ENCODE data around the gene INPP5D. TPM values are rescaled to one million over a fixed set of nuclear protein-coding genes. Genes with fewer than 3 reads are reported as not detected.

INPP5D gene
- total RNA-seq, 2 donors from 2014 or later, result 64.8 to 69.3 TPM

DNA sequence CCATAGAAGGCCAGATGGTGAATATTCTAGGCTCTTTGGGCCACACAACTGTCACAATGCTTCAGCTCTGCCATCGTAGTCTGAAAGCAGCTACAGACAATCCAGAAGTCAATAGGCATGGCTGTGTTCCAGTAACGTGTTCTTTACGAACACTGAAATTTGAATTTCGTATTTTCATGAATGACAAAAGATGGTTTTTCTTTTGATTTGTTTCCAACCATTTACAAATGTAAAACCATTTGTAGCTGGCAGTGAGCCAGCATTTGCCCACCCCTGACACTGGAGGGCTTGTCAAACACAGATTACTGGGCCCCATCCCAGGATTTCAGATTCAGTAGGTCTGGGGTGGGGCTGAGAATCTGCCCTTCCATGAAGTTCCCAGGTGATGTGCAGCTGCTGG lies 108.3 kb downstream of the INPP5D start:
- no peak overlapping the region for H3K4me3 Mint-ChIP-seq
- ATAC-seq (replicated peaks in 1 of 2) (no peak), DNase-seq (no peak)
- no peaks in the 10 kb centered on the region for H3K27me3 Mint-ChIP-seq (ENCODE audit: low read depth)
- H3K9me3 Mint-ChIP-seq, result no peaks in the 10 kb centered on the region
- H3K36me3 Mint-ChIP-seq (ENCODE audit: insufficient read depth in 2 of 2), result peaks cover 5 to 16% of the 10 kb centered on the region in 2 donors
- no peak overlapping the region for H3K27ac Mint-ChIP-seq
- no peaks in the 10 kb centered on the region for H3K4me1 Mint-ChIP-seq (ENCODE audit: low read depth)

DNA sequence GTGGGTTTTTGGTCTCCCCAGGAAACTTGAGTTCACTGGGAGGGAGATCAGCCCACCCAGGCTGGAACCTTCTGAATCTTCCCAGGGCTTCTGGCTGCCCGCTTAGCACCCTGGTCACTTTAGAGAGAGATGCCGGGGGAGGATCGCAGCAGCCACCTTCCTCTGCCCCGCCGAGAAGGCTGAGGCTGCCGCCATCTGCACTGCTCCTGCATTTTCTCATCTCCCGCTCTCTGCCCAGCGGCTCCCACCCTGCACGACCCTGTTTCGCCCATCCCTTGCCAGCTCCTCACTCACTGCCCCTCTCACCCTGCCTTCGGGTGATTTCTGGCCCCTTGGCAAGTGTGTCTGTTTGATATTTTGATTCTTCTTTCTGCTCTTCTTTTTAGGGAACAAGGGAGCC lies 108.8 kb downstream of the INPP5D start:
- Mint-ChIP-seq H3K4me1 (ENCODE audit: low read depth) (no peaks in the 10 kb centered on the region), H3K9me3 (no peaks in the 10 kb centered on the region), H3K27me3 (ENCODE audit: low read depth) (no peaks in the 10 kb centered on the region), H3K27ac (peak overlapping the region; percentile 5), H3K4me3 (no peak overlapping the region), H3K36me3 (ENCODE audit: insufficient read depth in 2 of 2) (peaks cover 5 to 13% of the 10 kb centered on the region in 2 donors)
- DNase-seq (no peak), ATAC-seq (replicated peaks in 1 of 2) (no peak)

DNA sequence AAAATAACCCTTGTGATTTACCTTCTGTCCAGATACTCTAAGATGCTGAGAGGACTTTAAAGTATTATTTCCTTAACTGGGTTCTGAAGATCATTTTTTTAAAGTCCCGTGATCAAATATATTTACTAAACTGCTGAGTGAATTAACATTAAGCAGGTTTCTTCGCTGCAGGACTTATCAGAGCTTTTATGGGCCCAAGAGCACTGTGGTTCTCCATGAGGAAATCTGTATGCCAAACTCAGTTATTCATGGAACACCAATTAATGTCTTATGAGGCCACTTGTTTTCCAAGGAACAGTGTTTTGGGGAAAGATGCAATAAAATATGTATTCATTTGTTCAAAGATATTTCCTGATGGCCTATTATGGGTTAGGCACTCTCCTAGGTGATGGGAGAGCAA lies 111.2 kb downstream of the INPP5D start:
- Mint-ChIP-seq H3K9me3 (peaks cover 0 to 5% of the 10 kb centered on the region in 2 donors), H3K36me3 (ENCODE audit: insufficient read depth in 2 of 2) (peaks cover 5 to 13% of the 10 kb centered on the region in 2 donors), H3K27ac (peak overlapping the region; percentile 20), H3K4me3 (no peak overlapping the region), H3K27me3 (ENCODE audit: low read depth) (no peaks in the 10 kb centered on the region), H3K4me1 (ENCODE audit: low read depth) (no peaks in the 10 kb centered on the region)
- ATAC-seq (replicated peaks in 1 of 2) (no peak), DNase-seq (no peak)

GRCh38 chr2:233173115-233173514 lies 113.0 kb downstream of the INPP5D start:
- no peak for ATAC-seq (replicated peaks in 1 of 2)
- Mint-ChIP-seq H3K9me3 (peaks cover 0 to 5% of the 10 kb centered on the region in 2 donors), H3K27me3 (ENCODE audit: low read depth) (no peaks in the 10 kb centered on the region), H3K36me3 (ENCODE audit: insufficient read depth in 2 of 2) (peaks cover 8 to 18% of the 10 kb centered on the region in 2 donors), H3K27ac (no peak overlapping the region), H3K4me3 (no peak overlapping the region), H3K4me1 (ENCODE audit: low read depth) (no peaks in the 10 kb centered on the region)
- no peak for DNase-seq

GRCh38 chr2:233174137-233174536 lies 114.0 kb downstream of the INPP5D start:
- Mint-ChIP-seq H3K36me3 (ENCODE audit: insufficient read depth in 2 of 2) (peaks cover 8 to 15% of the 10 kb centered on the region in 2 donors), H3K9me3 (peaks cover 0 to 5% of the 10 kb centered on the region in 2 donors), H3K4me3 (no peak overlapping the region), H3K27ac (no peak overlapping the region), H3K4me1 (ENCODE audit: low read depth) (no peaks in the 10 kb centered on the region), H3K27me3 (ENCODE audit: low read depth) (no peaks in the 10 kb centered on the region)
- DNase-seq, result no peak
- ATAC-seq (replicated peaks in 1 of 2), result no peak

- Mint-ChIP-seq H3K9me3 (peaks cover 0 to 5% of the 10 kb centered on the region in 2 donors), H3K27me3 (ENCODE audit: low read depth) (no peaks in the 10 kb centered on the region), H3K36me3 (ENCODE audit: insufficient read depth in 2 of 2) (peaks cover 15 to 17% of the 10 kb centered on the region in 2 donors), H3K4me3 (no peak overlapping the region), H3K4me1 (ENCODE audit: low read depth) (no peaks in the 10 kb centered on the region), H3K27ac (peak overlapping the region; percentile 0)
- no peak for ATAC-seq (replicated peaks in 1 of 2)
- no peak for DNase-seq
These were observed 119.1 kb downstream of the INPP5D start for GRCh38 chr2:233178994-233179847.

- DNase-seq (no peak), ATAC-seq (replicated peaks in 1 of 2) (no peak)
- peaks cover 0 to 5% of the 10 kb centered on the region in 2 donors for H3K9me3 Mint-ChIP-seq
- peaks cover 17% of the 10 kb centered on the region in 2 donors for H3K36me3 Mint-ChIP-seq (ENCODE audit: insufficient read depth in 2 of 2)
- H3K27ac Mint-ChIP-seq, result peak overlapping the region; percentile 0
- H3K27me3 Mint-ChIP-seq (ENCODE audit: low read depth), result no peaks in the 10 kb centered on the region
- no peaks in the 10 kb centered on the region for H3K4me1 Mint-ChIP-seq (ENCODE audit: low read depth)
- no peak overlapping the region for H3K4me3 Mint-ChIP-seq
These were observed 119.8 kb downstream of the INPP5D start for GRCh38 chr2:233179848-233180366.

DNA sequence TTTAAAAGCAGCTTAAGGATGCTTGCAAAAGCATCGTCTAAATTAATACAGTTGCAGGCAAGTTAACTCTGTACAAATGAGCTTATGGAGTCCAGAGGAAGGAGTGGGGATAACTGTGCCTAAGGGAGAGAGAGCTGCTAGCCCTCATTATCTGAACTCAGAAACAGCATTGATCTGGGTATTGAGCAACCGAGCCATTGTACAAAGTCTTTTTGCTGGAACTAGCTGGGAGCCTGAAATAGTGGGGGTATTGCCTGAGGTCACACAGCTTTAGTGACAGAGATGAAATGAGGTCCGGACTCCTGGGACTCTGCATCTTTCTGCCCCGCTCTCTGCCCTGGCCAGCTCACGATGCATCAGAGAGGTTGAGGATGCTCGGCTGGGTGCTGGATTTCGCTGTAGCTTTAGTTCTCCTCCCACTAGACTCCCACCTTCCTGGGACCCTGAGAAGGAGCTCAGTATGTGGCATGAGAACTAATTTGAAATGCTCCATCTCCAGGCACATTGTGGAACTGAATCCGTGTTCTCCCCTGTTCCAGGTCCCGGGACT lies 123.8 kb downstream of the INPP5D start:
- DNase-seq, result no peak
- no peak overlapping the region for H3K4me3 Mint-ChIP-seq
- no peaks in the 10 kb centered on the region for H3K4me1 Mint-ChIP-seq (ENCODE audit: low read depth)
- H3K27ac Mint-ChIP-seq, result no peak overlapping the region
- no peaks in the 10 kb centered on the region for H3K27me3 Mint-ChIP-seq (ENCODE audit: low read depth)
- H3K9me3 Mint-ChIP-seq, result no peaks in the 10 kb centered on the region
- ATAC-seq (replicated peaks in 1 of 2), result no peak
- peaks cover 12 to 25% of the 10 kb centered on the region in 2 donors for H3K36me3 Mint-ChIP-seq (ENCODE audit: insufficient read depth in 2 of 2)

DNA sequence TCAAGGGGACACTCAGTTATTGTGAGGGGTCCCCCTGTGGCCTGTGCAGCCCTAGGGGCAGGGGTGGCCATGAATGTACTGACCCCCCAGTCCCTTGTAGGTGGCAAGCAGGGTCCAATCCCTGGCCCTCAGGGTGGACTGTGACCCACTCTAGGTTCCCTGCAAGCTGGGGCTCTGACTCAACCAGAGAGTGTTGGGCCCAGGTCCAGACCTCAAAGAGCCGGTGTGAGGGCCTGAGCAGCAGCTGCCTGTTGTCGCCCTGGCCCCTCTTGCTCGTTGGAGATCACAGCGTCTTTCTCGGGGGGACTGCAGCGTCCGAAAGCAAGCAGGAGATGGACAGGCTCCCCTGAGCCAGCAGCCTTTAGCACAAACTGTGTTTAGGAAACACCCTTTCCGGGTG lies 124.5 kb downstream of the INPP5D start:
- Mint-ChIP-seq H3K4me3 (no peak overlapping the region), H3K4me1 (ENCODE audit: low read depth) (no peaks in the 10 kb centered on the region), H3K27ac (no peak overlapping the region), H3K36me3 (ENCODE audit: insufficient read depth in 2 of 2) (peaks cover 12 to 25% of the 10 kb centered on the region in 2 donors), H3K27me3 (ENCODE audit: low read depth) (no peaks in the 10 kb centered on the region), H3K9me3 (no peaks in the 10 kb centered on the region)
- DNase-seq (no peak), ATAC-seq (replicated peaks in 1 of 2) (no peak)

DNA sequence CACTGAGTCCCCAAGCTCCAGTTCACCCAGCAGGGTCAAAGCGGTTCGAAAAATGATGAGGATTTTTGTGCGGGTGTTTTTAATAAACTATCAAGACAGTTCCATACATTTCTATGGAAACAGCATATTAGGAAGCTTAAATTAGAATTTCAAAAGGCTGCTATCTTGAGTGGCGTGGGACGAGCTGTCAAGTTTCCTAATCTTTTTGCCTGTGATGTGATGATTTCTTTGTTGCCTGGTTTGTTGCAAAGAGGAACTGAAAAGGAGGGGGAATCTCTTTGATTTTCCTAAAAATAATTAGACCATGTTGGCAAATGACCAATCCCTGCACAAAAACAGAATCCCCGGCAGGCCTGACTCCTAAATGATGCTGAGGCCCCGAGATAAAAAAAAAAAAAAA lies 125.2 kb downstream of the INPP5D start:
- peak overlapping the region; percentile 7 for H3K27ac Mint-ChIP-seq
- no peak overlapping the region for H3K4me3 Mint-ChIP-seq
- H3K36me3 Mint-ChIP-seq (ENCODE audit: insufficient read depth in 2 of 2), result peaks cover 12 to 27% of the 10 kb centered on the region in 2 donors
- DNase-seq (no peak), ATAC-seq (replicated peaks in 1 of 2) (no peak)
- no peaks in the 10 kb centered on the region for H3K4me1 Mint-ChIP-seq (ENCODE audit: low read depth)
- H3K27me3 Mint-ChIP-seq (ENCODE audit: low read depth), result no peaks in the 10 kb centered on the region
- H3K9me3 Mint-ChIP-seq, result no peaks in the 10 kb centered on the region

DNA sequence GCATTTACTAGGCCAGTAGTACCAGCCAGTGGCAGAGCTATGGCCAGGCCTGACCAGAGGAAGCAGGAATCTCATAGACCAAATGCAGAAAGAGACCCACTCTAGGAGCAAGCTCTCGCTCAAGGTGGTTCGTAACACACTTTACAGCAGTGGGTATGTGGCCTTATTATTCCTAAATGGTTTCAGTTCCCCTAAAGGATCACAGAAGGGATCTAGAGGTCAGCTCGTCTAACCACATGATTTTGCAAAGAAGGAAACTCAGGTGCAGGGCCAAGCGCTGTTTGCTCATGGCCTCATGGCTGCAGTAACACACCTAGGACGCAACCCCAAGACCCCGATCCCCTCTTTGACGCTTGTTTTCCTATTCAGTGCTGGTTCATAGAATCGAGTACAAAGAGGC lies 125.8 kb downstream of the INPP5D start:
- no peak for DNase-seq

DNA sequence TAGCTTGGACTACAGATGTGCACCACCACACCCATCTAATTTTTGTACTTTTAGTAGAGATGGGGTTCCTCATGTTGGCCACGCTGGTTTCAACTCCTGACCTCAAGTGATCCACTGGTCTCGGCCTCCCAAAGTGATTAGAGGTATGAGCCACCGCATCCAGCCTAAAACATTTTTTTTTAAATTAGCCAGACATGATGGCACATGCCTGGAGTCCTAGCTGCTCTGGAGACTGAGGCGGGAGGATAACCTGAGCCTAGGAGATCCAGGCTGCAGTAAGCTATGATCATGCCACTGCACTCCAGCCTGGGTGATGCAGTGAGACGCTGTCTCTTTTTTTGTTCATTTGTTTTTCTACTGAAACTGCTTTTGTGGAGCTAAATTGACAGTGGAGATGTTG lies 126.7 kb downstream of the INPP5D start:
- no peak overlapping the region for H3K27ac Mint-ChIP-seq
- no peaks in the 10 kb centered on the region for H3K27me3 Mint-ChIP-seq (ENCODE audit: low read depth)
- H3K4me3 Mint-ChIP-seq, result no peak overlapping the region
- H3K36me3 Mint-ChIP-seq (ENCODE audit: insufficient read depth in 2 of 2), result peaks cover 10 to 30% of the 10 kb centered on the region in 2 donors
- no peak for DNase-seq
- H3K9me3 Mint-ChIP-seq, result no peaks in the 10 kb centered on the region
- ATAC-seq (replicated peaks in 1 of 2), result no peak
- no peaks in the 10 kb centered on the region for H3K4me1 Mint-ChIP-seq (ENCODE audit: low read depth)

More for the DNA sequence above, 125.8 kb downstream of the INPP5D start:
- H3K27me3 Mint-ChIP-seq (ENCODE audit: low read depth), result no peaks in the 10 kb centered on the region
- ATAC-seq (replicated peaks in 1 of 2), result no peak
- H3K27ac Mint-ChIP-seq, result no peak overlapping the region
- H3K4me3 Mint-ChIP-seq, result no peak overlapping the region
- no peaks in the 10 kb centered on the region for H3K9me3 Mint-ChIP-seq
- peaks cover 14 to 30% of the 10 kb centered on the region in 2 donors for H3K36me3 Mint-ChIP-seq (ENCODE audit: insufficient read depth in 2 of 2)
- no peaks in the 10 kb centered on the region for H3K4me1 Mint-ChIP-seq (ENCODE audit: low read depth)

GRCh38 chr2:233189025-233189424 lies 128.9 kb downstream of the INPP5D start:
- H3K9me3 Mint-ChIP-seq, result no peaks in the 10 kb centered on the region
- H3K4me3 Mint-ChIP-seq, result no peak overlapping the region
- H3K27me3 Mint-ChIP-seq (ENCODE audit: low read depth), result no peaks in the 10 kb centered on the region
- H3K36me3 Mint-ChIP-seq (ENCODE audit: insufficient read depth in 2 of 2), result peaks cover 6 to 25% of the 10 kb centered on the region in 2 donors
- no peaks in the 10 kb centered on the region for H3K4me1 Mint-ChIP-seq (ENCODE audit: low read depth)
- DNase-seq (no peak), ATAC-seq (replicated peaks in 1 of 2) (no peak)
- H3K27ac Mint-ChIP-seq, result no peak overlapping the region
